Lung (tissue), 12 donors: ENCODE measurements around the gene PSMD8. TPM values are rescaled to one million over a fixed set of nuclear protein-coding genes. Genes with fewer than 3 reads are reported as not detected.

ENCODE experiments used
- ATAC-seq: fragments of 200-7000 bp; cut with Tn5 transposase; one replicate; pipeline ENCODE4 v1.9.1; 2020; ENCODE audit warnings: moderate number of reproducible peaks; ENCODE audit not compliant: insufficient read depth, low FRiP score
- DNase-seq, 3 donors: peaks; one replicate each; pipeline ENCODE4 v3.0.0-alpha.2; 2013 to 2017
- H3K27ac ChIP-seq, 2 donors: one replicate each; pipeline ENCODE4 v1.5.1; 2013; ENCODE audit warnings: mild to moderate bottlenecking in 2 of 2, moderate library complexity in 2 of 2, control low read depth in 1 of 2, inconsistent platforms in 1 of 2, low read depth in 1 of 2, low read length in 1 of 2
- H3K27me3 ChIP-seq, 3 donors: one replicate each; pipeline ENCODE4 v1.5.1; 2013; ENCODE audit warnings: low read length in 2 of 3; ENCODE audit not compliant: control insufficient read depth in 3 of 3, insufficient read depth in 3 of 3
- H3K36me3 ChIP-seq, 4 donors: one replicate each; pipeline ENCODE4 v1.5.1; 2013; ENCODE audit warnings: low read length in 4 of 4, mild to moderate bottlenecking in 1 of 4, moderate library complexity in 1 of 4; ENCODE audit not compliant: control insufficient read depth in 4 of 4, insufficient read depth in 4 of 4
- H3K4me1 ChIP-seq, 5 donors: one replicate each; pipeline ENCODE4 v1.5.1; 2013; ENCODE audit warnings: low read length in 5 of 5, mild to moderate bottlenecking in 2 of 5, moderate library complexity in 1 of 5; ENCODE audit not compliant: control insufficient read depth in 5 of 5, insufficient read depth in 5 of 5
- H3K4me3 ChIP-seq: one replicate; pipeline ENCODE4 v1.5.1; 2013; ENCODE audit warnings: mild to moderate bottlenecking, control low read depth, moderate library complexity
- H3K9ac ChIP-seq, 2 donors: one replicate each; pipeline ENCODE4 v1.5.1; 2013; ENCODE audit warnings: low read length in 2 of 2, control low read depth in 1 of 2; ENCODE audit not compliant: insufficient read depth in 1 of 2
- H3K9me3 ChIP-seq, 4 donors: one replicate each; pipeline ENCODE4 v1.5.1; 2013; ENCODE audit warnings: low read length in 3 of 4, mild to moderate bottlenecking in 1 of 4, moderate library complexity in 1 of 4; ENCODE audit not compliant: control insufficient read depth in 4 of 4, insufficient read depth in 3 of 4
- WGBS, 2 donors: extraction: QIAGEN DNeasy Blood & Tissue Kit; methylation state at CpG; one replicate each; pipeline ENCODE4 v1.1.7; 2013; 5-methylcytosine and 5-hydroxymethylcytosine counted together
- polyA plus RNA-seq, 2 donors: library from polyadenylated mRNA; stranded (reverse); fragments of 200-250 nt; gene quantifications; one replicate each; pipeline ENCODE4 v1.2.1, GENCODE V29; 2013
- total RNA-seq, 2 donors: library from RNA; depleted of rRNA in 1 of 2; stranded (reverse); fragments of >200 nt in 1 of 2; gene quantifications; one replicate each; pipeline ENCODE4 v1.2.1, GENCODE V29; 2014 to 2021
- TF ChIP-seq, protein P1 (sequence below): IDR thresholded peaks from 2 replicates; pipeline ENCODE4 v1.5.1; 2012; ENCODE audit warnings: mild to moderate bottlenecking; ENCODE audit errors: control extremely low read depth, extremely low read depth
- donor health status: control.
- donor health status: control.
- donor health status: Bipolar disorder and iron deficiency.
- donor health status: healthy.
- donor health status: DM: yes; HTN: yes; CAD: no.

Gene PSMD8
- total and polyA plus RNA-seq, 4 donors, result 65.4 to 233 (median 149) TPM

DNA sequence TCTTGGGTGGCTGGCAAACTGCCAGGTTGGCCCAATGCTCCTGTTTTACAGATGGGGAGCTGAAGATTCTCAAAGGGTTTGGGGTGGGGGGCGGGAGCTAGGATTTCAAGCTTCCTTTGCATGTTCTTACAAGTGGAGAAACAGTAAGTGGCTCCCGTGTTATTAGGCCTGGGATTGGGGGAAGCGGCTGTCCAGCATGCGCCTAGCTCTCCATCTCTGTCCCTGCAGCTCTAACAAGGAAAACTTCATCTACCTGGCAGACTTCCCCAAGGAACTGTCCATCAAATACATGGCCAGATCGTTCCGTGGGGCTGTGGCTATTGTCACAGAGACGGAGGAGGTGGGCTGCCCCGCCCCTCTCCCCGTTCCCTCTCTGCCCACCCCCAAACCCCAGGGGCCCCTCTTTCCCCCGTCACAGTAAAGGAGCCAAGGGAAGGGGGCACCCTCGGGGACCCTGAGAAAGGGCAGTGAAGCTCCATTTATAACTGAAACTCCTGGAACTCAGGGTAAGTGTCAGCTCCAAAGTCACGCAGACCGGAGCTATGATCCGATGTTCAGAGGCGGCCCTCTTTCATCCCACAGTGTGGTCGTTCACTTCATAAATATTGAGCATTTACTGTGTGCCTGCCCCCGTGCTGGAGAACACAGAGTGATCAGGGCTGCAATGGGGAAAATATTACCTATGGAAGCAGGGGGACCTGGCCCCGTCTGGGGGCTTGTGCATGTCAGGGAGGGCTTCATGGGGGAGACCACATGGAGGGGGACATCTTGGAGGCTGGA, 14.9 kb upstream of the PSMD8 start:
- DNase-seq, result no peak
- WGBS, 2 donors, result 49 to 58% methylated on average over 17 to 18 of the region's 18 CpGs
- Histone ChIP-seq H3K27ac (no peak overlapping the region), H3K4me3 (no peak overlapping the region), H3K27me3 (peaks cover 0 to 32% (median 16%) of the 10 kb centered on the region in 3 donors), H3K4me1 (peaks cover 0 to 12% (median 0%) of the 10 kb centered on the region in 5 donors), H3K36me3 (no peaks in the 10 kb centered on the region), H3K9ac (no peak overlapping the region), H3K9me3 (no peaks in the 10 kb centered on the region)
- ATAC-seq, result no peak
- TF ChIP-seq, protein P1, sequence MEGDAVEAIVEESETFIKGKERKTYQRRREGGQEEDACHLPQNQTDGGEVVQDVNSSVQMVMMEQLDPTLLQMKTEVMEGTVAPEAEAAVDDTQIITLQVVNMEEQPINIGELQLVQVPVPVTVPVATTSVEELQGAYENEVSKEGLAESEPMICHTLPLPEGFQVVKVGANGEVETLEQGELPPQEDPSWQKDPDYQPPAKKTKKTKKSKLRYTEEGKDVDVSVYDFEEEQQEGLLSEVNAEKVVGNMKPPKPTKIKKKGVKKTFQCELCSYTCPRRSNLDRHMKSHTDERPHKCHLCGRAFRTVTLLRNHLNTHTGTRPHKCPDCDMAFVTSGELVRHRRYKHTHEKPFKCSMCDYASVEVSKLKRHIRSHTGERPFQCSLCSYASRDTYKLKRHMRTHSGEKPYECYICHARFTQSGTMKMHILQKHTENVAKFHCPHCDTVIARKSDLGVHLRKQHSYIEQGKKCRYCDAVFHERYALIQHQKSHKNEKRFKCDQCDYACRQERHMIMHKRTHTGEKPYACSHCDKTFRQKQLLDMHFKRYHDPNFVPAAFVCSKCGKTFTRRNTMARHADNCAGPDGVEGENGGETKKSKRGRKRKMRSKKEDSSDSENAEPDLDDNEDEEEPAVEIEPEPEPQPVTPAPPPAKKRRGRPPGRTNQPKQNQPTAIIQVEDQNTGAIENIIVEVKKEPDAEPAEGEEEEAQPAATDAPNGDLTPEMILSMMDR, result no peak

DNA sequence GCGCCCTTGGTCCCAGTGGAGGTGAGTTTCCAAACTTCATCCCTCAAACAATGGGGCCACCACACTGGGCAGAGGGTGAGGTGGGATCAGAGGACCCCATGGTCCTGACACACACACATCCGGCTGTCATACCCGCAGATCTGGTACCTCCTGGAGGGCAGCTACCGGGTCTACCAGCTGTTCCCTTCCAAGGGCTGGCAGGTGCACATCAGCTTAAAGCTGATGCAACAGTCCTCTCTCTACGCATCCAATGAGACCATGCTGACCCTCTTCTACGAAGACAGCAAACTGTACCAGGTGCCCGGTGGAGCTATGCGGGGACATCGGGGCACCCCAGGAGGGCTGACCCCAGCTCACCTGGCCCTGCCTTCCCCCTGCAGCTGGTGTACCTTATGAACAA, 14.0 kb upstream of the PSMD8 start:
- Histone ChIP-seq H3K36me3 (no peaks in the 10 kb centered on the region), H3K27me3 (peaks cover 0 to 32% (median 16%) of the 10 kb centered on the region in 3 donors), H3K4me1 (peaks cover 0 to 12% (median 0%) of the 10 kb centered on the region in 5 donors), H3K4me3 (no peak overlapping the region), H3K9ac (no peak overlapping the region), H3K9me3 (no peaks in the 10 kb centered on the region), H3K27ac (no peak overlapping the region)
- TF ChIP-seq, protein P1, result no peak
- DNase-seq (no peak), ATAC-seq (no peak)
- WGBS, 2 donors, result 80 to 91% methylated on average over 9 of the region's 9 CpGs

DNA sequence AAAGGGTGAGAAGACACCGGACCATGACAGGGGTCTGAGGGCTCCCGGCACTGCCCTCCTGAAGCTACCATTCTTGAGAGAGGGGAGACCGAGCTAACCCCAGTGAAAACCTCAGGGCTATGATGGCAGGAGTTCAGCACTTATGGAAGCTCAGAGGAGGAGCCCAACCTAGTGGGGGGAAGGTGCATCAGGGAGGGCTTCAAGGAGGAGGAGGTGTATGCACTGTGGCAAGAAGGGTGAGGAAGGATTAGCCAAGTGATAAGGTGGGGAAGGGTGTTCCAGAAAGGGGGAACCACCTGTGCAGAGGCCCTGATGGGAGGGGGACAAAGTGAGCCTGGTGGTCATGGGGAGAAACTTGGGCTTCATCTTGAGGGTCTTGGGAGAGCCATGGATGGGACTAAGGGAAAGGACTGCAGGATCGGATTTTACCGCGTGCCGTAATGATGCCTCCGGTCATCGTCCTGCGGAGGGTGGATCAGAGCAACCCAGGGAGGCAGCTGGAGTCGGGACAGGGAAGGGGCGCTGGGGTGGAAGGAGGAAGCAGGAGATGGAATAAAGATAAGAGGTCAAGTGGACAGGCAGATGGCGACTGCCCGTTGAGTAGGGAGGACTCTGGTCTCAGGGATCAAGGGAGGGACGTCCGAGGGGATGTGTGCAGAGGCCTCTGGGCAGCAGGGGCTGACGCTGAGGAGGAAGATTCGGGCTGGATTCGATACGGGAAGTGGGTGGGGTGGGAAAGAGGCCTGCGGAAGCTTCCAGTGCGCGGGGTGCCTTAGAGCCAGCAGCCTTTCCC, 13.3 kb upstream of the PSMD8 start:
- WGBS, 2 donors, result 19% methylated on average over 23 of the region's 23 CpGs
- Histone ChIP-seq H3K9me3 (no peaks in the 10 kb centered on the region), H3K36me3 (no peaks in the 10 kb centered on the region), H3K4me3 (peak overlapping the region; percentile 33), H3K27me3 (peaks cover 0 to 32% (median 12%) of the 10 kb centered on the region in 3 donors), H3K27ac (no peak overlapping the region), H3K4me1 (peaks cover 0 to 12% (median 0%) of the 10 kb centered on the region in 5 donors), H3K9ac (no peak overlapping the region)
- TF ChIP-seq, protein P1, result no peak
- ATAC-seq, result no peak
- DNase-seq, result no peak
